ENCODE results near the gene LRP1B.

Gene LRP1B

DNA sequence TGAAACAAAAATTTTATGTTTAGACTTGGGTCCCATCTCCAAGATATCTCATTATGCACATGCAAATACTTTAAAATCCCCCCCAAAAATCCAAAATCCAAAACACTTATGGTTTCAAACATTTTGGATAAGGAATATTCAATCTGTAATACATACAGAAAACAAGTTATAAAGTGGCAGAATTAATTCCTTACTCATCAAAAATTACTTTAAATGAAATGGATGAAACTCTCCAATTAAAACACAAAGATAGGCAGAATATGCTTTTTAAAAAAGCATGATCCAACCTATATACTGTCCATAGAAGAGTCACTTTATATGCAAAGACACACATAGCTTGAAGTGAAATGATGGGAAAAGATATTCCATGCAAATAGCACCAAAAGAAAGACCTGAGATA lies 744.6 kb downstream of the LRP1B start:
- no peak for DNase-seq

DNA sequence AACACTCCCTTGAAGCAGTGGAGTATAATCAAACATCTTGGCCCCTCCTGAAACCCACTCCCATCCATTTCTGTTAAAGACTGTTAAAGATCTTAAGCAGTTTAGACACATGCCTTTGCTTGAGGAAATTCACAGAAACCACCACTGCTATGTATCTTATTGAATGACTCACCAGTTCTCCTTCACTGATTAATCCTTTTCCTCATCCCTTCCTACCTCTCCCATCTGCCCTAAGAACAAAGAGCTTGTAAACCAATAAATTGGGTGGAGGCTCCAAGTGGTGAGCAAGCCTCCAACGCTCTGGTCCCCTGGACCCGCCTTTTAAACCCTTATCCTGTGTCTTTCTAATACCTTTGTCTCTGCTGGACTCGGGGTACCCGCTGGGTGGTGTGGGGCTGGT lies 746.1 kb downstream of the LRP1B start:
- no peak for DNase-seq

DNA sequence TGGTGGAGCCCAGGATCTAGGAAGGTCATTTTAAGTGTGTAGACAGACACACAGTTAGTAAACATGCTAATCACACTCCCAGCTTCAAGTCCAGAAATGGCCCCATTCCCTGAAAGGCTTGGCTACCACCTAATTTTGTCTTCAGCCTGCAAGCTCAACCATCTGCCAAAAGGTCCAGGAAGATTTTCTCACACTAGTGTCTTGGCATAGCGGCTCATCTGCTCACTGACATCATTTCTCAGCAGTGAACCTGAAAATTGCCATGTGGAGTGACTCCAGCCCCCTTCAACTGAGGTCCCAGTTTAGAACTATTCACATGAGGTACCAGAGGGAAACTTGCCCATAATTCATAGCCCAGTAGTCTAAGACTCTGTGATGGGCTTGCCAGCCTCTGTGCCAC lies 748.9 kb downstream of the LRP1B start:
- no peak for DNase-seq

DNA sequence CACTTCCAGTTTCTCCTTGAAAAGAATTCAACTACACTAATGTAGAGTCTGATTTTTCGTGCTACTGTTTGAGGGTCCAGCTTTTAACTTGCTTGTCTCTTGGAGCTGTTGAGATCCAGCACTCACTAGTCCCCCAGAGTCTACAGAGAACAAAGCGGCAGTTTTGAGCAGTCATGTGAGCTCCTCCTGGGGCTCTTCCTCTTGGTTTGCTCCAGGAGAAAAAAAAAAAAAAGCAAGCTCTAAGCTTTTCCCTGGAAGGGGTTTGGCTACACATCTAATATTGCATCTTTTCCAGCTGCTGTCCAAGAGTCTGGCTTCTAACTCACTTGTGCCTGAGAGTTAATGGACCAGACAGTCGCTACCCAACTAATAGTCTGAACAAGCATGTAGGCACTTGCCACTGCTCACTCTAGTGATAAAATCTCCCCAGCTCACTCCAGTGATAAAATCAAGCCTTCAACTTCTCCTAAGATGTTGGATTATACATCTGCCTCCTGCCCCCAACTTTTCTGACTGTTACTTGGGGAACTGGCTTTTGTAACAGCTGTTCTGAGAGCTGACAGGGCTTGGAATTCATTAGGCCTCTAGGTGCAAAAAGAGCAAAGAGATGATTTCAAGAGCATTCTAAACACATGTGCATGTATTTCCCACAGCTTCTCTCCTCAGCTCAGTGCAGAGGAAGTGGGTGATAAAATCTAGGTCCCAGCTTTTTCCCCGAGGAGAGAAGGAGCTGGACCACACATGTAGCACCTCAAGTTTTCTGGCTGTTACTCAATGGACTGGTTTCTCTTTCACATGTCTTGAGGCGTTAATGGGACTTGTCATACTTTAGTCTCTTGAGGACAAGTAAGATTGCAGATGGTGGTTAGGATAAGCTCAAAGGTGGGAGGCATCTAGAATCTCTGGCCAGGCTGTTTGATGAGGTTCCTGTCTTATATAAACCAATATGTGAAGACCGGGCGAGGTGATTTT lies 750.5 kb downstream of the LRP1B start:
- DNase-seq: no peak

DNA sequence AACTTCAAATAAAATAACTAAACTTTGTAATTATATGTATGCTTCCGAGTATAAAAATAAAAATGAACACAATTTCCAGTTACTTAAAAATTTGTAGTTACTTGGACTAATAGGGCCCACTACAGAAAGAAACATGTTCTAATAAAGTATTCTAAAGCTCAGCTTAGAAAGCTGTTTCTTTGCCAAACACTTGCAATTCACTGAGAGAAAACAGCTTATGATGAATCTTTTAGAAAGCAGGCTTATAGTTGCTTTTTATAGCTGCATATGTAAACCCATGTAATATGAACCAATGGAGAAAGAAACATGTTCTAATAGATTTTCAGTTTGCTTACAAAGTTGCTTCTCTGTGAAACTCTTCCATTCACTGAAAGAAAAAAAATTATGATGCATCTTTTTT lies 766.0 kb downstream of the LRP1B start:
- no peak for DNase-seq

DNA sequence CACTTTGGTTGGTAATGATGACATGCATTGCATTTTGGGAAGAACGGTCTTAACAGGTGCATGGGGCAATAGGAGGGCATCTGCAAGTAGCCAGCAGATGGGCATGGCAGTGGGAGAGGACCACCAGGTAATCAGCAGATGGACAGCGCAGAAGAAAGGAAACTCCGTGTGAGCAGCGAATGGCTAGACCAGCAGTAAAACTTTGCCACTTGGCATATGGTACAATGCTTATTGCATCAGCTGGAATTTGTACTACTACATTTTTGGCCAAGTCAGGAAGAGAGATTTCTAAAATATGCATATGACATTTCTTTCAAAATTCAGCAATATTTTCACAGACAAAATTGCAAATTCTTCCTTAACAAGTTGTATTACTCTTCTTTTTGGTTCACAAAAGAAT lies 768.5 kb downstream of the LRP1B start:
- DNase-seq: no peak

DNA sequence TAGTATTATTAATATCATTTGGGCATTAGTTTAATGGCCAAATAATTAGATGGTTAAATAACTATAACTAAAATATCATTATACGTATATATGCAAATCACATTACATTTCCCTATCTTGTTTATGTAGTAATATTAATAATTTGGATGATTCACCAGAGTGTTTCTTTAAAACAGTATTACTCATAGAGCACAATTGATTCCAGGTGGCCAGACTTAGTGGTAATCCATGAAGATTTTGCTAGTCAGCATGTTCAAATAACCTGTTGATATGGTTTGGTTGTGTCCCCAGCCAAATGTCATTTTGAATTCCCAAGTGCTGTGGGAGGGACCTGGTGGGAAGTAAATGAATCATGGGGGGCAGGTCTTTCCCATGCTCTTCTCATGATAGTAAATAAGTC lies 782.3 kb downstream of the LRP1B start:
- no peak for DNase-seq

DNA sequence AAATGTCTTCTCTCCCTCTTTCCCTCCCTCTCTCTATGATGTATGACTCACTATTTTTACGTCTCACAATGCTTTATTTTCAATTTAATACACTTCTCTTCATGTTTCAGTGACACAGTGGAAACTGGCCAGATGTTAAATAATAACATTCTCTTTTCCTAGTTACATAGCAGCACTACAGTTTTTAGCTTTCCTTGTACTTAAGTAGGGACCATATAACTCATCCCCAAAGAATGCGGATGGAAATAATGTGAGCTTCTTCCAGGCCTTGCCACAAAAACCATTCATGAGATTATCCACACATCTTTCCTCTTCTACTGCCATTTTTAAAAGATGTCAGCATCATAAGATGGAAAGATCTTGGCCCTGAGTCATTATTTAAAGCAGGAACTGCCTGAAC lies 789.4 kb downstream of the LRP1B start:
- no peak for DNase-seq

DNA sequence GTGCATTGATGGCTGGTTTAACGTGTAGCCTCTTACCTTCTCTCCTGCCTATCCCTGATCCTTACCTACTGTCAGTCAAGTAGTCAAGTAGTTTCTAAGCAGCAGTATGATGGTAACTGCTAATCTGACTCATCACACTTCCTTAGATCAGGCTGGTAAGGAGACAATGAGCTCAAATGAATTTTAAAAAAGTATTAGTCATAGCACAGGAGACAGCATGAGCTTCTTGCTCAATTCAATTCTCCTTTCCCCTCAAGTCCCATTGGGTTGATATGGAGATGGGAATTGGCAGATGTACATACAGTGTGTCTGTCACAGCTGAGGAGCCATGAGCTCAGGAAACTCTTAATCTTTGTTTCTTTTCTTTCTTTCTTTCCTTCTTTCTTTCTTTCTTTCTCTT lies 799.7 kb downstream of the LRP1B start:
- DNase-seq: no peak

DNA sequence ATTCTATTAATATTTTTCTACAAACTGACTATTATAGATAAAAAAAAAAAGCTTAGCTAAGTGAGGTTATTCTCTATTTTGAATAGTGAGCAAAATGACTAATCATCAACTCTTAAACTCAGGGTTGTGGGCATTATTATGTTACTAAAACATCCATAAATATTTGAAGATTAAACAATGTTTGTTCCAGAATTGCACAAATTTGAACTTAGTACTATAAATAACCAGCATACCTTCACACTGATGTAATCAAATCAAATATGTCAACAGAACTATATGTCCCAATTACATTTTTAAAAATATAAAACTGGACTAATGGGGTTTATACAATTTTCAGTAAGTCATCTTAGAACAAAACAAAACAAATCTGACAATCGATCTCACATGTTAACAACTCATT lies 800.9 kb downstream of the LRP1B start:
- DNase-seq: no peak

DNA sequence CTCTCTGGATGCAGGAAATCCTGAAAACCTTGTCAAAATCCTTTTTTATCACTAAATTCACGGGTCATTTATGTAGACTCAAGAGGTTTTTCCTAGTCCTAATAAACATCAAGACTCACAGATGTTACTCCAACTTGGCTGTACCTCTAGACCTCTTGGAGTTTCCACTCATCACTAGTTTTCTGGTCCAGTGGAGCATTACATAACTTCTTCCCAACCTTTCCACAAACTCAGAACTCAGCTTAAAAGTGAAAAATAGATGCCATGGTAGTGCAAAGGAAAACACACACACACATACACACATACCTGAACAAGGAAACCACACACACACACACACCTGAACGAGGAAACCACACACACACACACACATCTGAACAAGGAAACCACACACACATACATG lies 807.2 kb downstream of the LRP1B start:
- DNase-seq: no peak

DNA sequence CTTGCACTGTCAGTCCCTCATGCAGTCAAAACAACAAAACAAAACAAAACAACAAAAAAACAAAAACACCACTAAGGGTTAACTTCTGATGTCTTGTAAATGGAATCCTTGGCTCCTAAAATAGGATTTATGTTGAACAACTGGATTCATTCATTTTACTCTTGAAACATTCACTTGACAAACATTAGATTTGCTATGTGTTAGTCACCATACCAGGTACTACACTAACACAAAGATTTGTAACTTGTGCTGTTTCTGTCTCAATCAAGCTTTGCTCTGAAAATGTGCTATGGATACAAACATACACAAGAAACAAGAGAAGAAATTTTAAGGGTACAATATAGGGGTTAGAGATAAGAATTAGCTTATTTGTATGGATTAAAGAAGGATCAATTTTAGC lies 812.8 kb downstream of the LRP1B start:
- no peak for DNase-seq

DNA sequence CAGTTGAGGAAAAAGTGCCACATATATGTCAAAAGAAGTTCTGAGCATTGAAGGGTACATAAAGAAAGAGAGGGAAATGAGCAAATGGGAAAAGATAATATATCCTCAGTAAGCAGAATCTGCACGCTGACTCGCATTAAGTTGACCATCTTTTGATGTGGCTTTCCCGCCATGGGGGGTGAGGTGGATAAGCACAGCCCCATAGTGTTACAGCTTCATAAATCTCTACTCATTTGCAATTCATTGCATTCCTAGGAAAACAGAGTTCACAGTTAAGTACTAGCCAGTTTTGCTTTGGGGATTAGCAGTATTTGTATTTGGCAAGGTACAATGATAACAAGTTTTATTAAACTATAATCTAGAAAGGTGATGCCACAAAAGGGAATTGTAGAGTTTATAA lies 814.2 kb downstream of the LRP1B start:
- DNase-seq: no peak

DNA sequence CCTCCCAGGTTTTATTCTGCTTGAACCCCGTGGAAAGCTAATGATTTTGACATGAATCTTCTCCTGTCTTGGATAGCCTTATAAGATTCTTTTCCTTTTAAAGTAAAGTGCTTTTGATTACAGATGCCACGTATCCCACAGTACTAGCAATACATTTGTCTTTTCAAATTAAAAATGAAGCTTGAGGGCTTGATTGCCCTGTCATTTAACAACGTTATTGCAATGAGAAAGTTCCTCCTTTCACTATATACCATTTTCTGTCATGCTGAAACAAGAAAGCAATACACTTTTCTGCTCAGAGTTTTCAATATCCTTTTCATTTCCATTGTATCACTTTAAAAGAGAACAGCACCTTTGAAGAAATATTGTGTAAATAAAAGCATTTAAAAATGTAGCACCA lies 814.7 kb downstream of the LRP1B start:
- no peak for DNase-seq

DNA sequence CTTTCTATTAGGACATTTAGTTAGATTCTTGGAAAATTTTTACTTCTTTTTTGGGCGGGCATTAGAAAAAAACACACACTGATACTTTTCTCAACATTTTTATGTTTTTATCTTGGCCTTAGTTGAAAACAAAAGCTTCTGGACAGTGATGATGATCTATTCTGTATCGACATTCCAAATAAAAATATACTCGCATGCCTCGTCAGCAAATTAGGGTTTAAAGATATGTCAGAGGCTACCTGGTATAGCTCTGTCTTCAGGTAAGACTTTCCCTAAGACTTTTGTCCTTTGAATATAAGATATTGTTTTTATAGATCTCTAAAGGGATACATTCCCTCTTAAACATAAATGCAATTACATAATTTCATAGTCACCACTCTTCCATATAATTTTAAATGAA lies 816.8 kb downstream of the LRP1B start:
- DNase-seq: no peak

DNA sequence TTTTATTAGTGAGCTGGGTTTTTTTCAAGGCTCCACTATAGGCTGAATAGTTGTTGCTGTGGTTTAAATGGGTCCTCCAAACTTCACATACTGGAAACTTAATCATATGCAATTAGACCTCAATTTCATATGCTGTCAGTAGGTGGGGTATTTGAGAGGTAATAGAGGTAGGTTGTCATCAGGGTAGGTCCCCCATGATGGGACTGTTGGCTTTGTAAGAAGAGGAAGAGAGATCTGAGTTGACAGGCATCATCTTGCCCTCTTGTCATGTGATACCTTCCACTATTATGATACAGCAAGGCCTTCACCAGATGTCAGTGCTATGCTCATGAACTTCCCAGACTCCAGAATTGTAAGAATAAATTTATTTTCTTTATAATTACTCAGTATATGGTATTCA lies 819.4 kb downstream of the LRP1B start:
- no peak for DNase-seq

DNA sequence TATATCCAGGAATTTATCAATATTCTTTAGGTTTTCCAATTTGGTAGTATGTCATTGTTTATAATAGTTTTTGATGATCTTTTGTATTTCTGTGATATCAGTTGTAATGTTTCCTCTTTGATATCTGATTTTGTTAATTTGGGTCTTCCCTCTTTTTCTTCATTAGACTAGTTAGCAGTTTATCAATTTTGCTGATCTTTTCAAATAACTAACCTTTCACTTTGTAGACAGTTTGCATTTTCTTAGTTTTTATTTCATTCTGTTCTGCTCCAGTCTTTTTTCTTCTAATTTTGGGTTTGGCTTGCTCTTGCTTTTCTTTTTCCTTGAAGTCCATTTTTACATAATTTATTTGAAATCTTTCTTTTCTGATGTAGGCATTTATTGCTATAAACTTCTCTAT lies 824.4 kb downstream of the LRP1B start:
- DNase-seq: no peak

DNA sequence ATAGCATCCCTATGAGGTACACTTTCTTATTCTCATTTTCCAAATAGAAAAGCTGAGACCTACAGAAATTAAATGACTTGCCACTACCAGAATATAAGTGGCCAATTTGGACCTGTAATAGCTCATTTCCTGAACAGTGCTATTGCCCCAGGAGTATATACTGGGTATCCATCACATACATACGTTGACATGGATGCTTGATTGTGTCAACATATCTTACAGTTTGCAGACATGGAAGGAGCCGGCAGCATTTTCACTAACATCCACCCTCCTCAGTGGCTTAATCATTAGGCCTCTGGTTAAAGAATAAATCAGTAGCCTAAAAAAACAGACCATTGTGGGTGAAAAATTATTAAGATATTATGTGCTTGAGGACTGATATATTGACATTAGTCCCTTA lies 829.3 kb downstream of the LRP1B start:
- DNase-seq: no peak

DNA sequence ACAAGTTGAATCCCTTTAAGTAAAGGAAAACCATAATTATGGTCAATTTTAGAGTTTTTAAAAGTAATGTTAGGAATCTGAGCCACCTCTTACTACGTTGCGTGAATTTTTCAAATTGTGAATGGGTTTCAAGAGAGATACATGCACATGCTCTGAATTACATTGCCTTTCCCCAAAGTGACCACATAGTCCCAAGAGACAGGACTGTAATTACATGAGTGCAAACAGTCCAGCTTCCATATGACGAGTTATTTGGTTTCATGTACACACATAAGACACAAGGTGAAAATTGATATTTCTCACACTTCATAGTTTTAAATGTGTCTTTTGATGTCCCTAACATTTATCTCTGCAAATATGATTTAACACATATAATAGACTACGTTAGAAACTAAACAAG lies 850.8 kb downstream of the LRP1B start:
- DNase-seq: no peak

DNA sequence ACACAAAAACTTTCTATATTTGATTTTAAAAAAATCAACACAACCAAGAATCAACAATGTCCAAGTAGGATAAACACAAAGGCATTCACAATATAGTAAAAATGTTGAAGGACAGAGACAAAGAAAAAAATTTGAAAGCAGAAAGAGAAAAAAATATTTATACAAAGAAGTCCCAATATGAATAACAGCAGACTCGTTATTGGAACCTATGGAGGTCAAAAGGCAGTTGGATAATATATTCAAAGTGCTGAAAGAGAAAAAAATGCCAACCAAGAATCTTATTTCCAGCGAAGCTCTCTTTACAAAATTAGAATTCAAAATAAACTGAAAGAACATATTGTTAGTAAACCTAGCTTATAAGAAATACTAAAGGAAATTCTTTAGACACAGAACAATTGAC lies 859.5 kb downstream of the LRP1B start:
- DNase-seq: no peak

DNA sequence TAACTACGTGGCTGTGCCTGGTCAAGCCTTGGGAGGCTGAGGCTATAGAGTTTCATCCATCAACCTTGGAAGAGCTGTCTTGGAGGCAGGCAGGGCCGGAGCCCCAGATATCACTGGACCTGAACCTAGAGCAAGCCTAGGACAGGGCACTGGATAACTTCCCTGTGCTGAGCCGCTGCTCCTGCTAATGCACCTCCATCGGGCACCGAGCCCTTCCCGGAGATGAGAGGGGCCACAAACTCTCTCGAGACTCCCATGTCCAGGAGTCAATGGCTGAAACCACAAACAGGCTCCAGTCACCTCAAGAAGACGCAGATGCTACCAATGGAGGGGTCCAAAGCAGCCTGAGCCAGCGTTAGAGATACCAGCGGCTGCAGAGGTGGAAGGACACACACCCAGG lies 866.0 kb downstream of the LRP1B start:
- DNase-seq: no peak

DNA sequence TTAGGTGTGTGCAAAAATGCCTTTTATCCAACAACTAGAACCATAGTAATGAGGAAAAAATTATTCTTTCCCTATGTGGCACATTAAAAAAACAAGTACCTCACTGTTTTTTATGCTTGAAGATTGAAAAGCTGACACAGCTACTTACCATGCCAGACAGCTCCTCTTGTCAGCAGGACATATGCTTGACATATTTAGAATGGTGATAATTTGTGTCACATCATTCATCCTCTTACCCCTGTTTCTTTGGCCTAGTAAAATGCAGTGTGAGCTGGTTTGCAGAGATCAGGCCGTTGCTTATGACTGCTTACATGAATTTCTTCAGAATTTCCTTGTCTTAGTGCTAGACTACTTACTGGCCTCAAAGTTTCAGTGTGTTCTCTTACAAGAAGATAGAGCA lies 869.9 kb downstream of the LRP1B start:
- DNase-seq: no peak

DNA sequence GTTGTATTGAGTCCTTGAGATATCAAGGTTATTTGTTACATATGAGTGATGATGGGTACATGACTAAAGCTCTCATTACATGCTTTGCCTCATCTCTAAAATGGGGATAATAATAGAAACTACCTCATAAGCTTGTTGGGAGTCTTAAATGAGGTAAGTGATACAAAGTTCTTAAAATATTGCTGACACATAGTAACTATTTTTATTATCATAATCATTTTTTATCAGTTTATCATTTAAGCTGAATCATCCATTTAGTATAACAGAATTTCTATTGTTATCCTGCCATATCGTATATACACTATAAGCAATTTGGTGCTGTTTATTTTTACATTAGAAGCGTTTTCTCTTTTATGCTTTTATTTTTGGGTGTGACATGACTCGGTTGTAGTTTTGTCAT lies 871.1 kb downstream of the LRP1B start:
- DNase-seq: no peak

DNA sequence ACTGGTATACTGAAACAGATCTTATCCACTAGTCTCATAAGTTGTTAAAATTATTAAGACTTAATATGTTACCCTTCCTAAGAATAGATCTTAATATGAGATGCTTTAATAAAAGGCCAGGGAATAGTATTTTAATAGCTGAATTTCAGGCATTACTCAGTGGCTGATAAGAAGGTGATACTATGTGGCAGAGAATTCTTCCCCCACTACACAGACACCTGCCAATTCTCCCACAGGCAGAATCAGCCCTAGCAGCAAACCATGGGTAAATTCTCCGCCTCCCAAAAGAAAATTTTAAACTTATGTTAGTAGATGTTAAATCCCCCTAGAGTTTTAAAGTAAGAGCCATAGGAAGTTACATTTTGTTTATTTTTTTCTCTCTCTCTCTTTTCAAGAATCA lies 888.8 kb downstream of the LRP1B start:
- DNase-seq: no peak

DNA sequence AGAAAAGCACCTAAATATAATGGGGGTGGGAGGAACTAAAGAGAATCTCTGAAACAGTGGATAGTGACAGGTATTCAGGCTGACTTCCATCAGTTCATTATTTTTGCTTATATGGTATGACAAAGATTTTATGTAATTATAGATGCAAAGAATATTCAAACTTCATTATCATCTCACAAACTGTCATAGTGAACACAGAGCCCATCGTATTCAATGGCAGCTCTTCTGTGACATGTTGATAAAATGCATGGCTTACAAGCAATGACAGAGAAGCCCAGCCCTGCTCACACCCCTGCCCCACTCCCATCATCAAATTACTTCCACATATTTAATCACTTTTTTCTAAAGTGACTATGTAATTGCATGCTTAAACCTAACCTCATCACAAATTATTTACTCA lies 904.3 kb downstream of the LRP1B start:
- no peak for DNase-seq
